SIG-M5 treated with dmso at 0.1 percent for 504 hours (cell line): ENCODE results near the gene PDXDC1.
"Not testable (repeated sequence)": the region's sequence is repeated elsewhere in the genome, so short reads cannot be mapped to it uniquely, and the experiment has no call there.

ENCODE experiments used
- DNase-seq: peaks from one replicate; lab custom pipeline; 2025; ENCODE audit not compliant: unreplicated experiment; lab: John Stamatoyannopoulos, UW

Gene PDXDC1

DNA sequence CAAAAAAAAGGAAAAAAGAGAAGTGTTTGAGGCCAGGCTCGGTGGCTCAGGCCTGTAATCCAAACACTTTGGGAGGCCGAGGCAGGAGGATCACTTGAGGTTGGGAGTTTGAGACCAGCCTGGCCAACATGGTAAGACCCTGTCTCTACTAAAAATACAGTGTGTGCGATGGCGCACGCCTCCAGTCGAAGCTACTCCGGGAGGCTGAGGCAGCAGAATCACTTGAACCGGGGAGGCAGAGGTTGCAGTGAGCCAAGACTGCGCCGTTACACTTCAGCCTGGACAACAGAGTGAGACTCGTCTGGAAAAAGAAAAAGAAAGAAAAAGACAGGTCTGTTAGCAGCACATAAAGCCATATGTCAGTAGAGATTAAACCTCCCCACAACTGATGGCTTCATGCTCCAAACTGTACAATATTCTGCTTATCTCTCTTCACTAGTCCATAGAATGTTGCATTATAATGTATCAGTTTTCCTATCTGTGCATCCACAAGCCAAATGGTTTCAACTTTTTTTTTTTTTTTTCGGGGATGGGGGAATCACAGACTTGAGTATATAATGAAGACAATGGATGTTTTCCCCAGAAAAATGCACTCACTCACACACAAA, 3.1 kb upstream of the PDXDC1 start:
- not testable (repeated sequence) for DNase-seq

DNA sequence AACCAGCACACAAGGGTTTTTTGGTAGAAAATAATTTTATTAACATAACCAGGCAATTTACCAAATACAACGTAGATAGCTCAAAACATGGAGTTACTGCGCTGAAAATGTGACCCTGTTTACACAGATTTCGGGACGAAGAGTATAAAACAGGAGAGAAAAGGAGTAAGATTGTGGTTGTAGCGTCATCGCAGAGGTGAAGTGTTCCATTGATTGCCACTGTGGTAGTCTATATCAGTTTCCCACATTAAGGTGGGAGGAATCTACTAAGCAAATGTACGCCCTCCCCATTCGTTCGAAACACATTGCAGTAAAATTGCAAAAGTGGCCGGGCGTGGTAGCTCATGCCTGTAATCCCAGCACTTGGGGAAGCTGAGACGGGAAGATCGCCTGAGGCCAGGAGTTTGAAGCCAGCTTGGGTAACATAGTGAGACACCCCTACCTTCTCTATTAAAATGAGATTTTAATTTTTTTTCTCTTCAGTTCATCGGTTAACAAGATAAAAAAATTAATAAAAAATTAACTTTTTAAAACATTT, 972 bp upstream of the PDXDC1 start:
- DNase-seq, result not testable (repeated sequence)

DNA sequence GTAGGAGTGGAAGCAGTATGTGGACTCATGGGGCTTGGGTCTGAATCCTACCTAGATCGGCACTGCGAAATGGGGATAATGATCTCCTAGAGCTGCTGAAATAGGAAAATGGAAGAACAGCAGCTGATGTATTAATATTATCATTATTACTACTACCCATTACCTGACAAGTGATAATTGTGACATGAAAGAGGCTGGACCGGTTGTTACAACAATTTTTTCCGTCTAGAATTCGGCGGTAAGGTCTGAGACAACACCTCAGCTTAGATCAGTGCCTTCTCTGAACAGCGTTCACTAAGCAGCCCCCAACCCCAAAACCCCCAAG, 533 bp upstream of the PDXDC1 start:
- DNase-seq, result not testable (repeated sequence)

GRCh38 chr16:14975418-14976194, 780 bp downstream of the PDXDC1 start:
- DNase-seq, result not testable (repeated sequence)

- DNase-seq, result not testable (repeated sequence)
These were observed 2.3 kb downstream of the PDXDC1 start for GRCh38 chr16:14976971-14977736.

DNA sequence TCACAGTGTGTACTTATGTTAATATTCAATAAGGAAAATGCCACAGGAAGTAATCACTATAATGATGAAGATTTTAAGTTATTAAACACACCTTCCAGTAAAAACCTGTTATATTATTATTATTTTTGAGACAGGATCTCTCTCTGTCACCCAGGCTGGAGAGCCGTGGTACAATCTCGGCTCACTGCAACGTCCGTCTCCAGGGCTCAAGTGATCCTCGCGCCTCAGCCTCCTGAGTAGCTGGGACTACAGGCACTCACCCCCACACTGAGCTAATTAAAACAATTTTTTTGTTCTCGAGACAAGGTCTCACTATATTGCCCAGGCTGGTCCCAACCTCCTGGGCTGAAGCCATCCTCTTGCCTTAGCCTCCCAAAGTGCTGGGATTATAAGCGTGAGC, 3.5 kb downstream of the PDXDC1 start:
- DNase-seq, result not testable (repeated sequence)

DNA sequence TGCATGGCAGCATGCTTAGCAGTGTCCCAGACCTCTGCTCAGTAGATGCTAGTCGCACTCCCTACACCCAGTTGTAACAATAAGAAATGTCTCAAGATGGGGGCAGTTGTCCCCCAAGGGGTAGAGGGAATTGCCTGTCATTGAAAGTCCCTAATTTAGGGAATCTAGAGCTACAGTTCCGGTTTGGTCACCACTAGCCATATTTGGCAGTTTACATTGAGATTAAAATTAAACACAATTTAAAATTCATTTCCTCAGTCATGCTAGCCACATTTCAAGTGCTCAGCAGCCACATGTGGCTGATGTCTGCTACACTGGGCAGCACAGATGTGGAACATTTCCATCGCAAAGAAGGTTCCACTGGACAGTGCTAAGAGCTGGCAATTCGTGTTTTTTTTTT, 4.1 kb downstream of the PDXDC1 start:
- DNase-seq, result not testable (repeated sequence)

DNA sequence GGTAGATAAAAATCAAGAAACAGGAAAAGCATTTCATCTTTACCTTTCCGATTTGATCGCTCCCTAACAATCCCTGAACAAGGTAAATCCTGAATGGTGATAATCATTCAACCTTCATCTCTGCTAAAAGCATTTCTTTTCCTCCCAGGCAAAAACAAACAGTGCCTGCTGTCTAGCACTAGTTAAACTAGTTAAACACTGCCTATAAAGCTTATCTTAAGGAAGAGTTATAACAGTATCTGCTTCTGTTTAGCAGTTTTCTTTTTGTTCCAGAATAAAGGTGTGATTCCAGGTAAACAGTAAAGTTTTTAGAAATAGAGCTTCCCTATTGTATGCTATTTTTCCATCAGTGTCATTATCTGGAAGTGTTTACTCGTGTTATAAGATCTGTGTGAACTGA, 6.4 kb downstream of the PDXDC1 start:
- DNase-seq, result not testable (repeated sequence)

- DNase-seq, result not testable (repeated sequence)
These were observed 7.7 kb downstream of the PDXDC1 start for GRCh38 chr16:14982521-14982920.

- DNase-seq, result not testable (repeated sequence)
These were observed 13.3 kb downstream of the PDXDC1 start for GRCh38 chr16:14988092-14988491.

GRCh38 chr16:14988661-14989191, 13.9 kb downstream of the PDXDC1 start:
- DNase-seq, result not testable (repeated sequence)

DNA sequence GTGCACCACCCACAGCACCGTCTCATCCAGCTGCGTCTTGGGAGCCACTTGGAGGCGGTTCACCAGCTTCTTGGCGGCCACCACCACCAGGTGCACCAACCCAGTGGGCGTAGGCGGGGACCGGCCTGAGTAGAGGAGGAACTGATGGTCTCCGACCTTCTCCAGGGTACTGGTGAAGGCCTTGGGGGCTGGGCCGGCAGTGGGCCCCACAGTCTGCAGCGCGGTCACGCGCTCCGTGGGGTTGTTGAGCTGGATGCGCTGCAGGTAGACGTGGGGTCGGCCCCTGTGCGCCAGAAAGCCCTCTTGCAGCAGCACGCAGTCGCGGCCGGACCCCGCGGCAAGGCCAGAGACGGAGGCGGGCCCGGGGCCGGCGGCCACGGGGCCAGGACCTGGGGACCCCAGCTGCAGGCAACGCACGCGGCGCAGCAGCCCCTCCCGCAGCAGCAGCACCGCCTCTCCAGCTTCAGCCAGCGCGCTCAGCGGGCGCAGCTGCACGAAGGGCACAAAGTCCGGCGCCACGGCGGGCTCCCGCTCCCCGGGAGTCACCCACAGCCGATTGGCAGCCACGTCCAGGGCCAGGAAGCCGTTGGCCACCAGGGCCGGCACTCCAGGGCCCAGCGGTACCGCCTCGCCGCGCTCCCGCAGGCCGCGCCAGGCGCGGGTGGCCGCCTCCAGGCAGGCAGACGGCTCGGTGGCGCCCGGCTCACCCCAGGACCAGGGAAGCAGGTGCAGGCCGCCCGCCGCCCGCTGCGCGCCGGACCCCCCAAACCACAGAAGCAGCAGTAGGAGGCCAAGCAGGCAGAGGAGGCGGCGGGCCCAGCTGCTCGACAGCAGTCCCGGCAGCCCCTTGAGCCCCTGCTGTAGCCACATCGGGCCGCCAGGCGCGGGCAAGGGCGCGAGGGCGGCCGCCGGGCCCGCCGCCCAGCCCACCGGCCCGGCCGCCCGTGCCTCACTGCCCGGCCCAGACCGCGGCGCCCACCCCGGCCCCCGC, 14.8 kb downstream of the PDXDC1 start:
- not testable (repeated sequence) for DNase-seq

GRCh38 chr16:14993277-14994151, 18.7 kb downstream of the PDXDC1 start:
- not testable (repeated sequence) for DNase-seq

DNA sequence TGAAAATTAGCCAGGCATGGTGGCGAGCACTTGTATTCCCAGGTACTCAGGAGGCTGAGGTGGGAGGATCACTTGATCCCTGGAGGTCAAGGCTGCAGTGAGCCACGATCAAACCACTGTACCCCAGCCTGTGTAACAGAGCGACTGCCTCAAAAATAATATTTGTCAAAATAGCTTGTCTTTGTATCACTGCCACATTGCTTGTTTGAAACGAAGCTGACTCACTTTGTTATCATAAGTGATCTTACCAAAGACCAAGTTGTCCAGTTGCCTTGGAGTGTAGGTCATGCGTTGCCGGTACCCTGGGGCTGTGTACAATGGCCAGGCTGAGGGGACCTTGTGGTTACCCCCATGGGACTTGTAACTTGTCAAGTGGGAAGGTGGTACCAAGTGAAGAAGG, 21.9 kb downstream of the PDXDC1 start:
- not testable (repeated sequence) for DNase-seq

DNA sequence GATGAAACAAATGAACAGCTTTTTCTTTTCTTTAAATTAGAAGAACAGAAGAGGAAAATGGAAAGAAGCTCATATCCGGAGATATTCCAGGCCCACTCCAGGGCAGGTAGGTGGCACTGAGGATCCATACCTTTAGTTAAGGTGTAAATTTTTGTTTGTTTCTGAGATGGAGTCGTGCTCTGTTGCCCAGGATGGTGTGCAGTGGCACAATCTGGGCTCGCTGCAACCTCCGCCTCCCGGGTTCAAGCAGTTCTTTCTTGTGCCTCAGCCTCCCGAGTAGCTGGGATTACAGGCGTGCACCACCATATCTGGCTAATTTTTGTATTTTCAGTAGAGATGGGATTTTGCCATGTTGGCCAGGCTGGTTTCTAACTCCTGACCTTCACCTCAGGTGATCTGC, 23.5 kb downstream of the PDXDC1 start:
- not testable (repeated sequence) for DNase-seq

DNA sequence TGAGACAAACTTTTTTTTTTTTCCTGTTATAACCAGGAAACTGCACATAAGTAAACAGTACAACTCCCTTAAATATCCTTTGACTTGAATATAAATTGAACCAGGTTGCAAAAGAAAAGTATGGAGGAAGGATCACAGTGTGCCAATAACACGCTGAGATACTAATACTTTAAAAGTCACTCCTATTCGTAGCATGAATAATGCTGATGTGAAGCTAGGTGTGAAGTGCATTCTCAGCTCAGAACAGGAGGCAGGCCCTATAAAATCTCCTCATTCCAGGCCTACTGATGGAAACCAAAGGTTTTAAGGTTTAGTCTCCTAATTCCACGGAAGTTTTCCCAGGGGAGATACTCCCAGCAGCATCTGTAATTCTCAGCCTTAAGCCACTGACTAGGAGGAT, 25.0 kb downstream of the PDXDC1 start:
- not testable (repeated sequence) for DNase-seq

- DNase-seq, result not testable (repeated sequence)
These were observed 27.6 kb downstream of the PDXDC1 start for GRCh38 chr16:15002448-15002847.

DNA sequence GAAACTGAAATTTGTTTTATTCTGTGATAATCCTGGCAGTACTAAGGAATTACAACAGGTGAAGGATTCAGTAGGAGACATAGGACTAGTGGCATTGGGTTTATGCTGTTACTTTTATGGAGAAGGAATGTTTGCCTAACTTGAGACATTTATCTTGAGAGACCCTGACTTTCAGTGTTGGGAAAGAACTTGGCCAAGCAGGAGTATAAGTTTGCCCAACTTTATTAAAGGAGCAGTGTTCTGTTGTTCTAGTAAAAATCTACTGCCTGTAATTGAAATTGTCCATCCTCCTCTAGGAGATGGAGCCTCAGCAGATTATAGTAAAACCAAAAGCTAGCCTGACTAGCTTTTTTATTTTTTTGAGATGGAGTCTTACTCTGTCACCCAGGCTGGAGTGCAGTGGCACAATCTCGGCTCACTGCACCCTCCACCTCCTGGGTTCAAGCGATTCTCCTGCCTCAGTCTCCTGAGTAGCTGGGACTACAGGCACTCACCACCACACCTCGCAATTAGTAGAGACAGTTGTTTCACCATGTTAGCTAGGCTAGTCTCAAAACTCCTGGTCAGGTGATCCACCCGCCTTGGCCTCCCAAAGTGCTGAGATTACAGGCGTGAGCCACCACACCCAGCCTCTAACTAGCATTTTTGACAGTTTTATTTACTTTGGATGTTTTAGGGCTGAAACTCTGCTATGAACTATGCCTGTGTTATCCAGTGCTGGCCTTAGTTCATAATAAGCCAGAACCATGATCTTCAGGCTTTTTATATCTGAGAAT, 30.7 kb downstream of the PDXDC1 start:
- DNase-seq, result not testable (repeated sequence)
